GM10248 (cell line): Measurements from ENCODE around the gene DPP10.

Experiments used
- CTCF ChIA-PET: fragments of 300-600 bp; sonication (Branson Sonifier 250); formaldehyde crosslinking; extraction: SDS; loops from one replicate; lab custom pipeline; 2021; ENCODE audit warnings: antibody characterized with exemption; lab: Yijun Ruan, JAX
- POLR2A ChIA-PET: fragments of 350-650 bp; sonication (Branson Sonifier 250); formaldehyde crosslinking; extraction: SDS; loops from one replicate; lab custom pipeline; 2020; ENCODE audit warnings: antibody characterized with exemption; lab: Yijun Ruan, JAX
- DNase-seq: peaks from one replicate; pipeline ENCODE4 v3.0.0; 2012; ENCODE audit errors: extremely low spot score
- CTCF ChIP-seq: IDR thresholded peaks from 2 replicates; pipeline ENCODE4 v1.5.1; 2012; ENCODE audit warnings: mild to moderate bottlenecking, low read depth; ENCODE audit errors: extremely low read depth, missing control alignments, control extremely low read depth

Gene DPP10

DNA sequence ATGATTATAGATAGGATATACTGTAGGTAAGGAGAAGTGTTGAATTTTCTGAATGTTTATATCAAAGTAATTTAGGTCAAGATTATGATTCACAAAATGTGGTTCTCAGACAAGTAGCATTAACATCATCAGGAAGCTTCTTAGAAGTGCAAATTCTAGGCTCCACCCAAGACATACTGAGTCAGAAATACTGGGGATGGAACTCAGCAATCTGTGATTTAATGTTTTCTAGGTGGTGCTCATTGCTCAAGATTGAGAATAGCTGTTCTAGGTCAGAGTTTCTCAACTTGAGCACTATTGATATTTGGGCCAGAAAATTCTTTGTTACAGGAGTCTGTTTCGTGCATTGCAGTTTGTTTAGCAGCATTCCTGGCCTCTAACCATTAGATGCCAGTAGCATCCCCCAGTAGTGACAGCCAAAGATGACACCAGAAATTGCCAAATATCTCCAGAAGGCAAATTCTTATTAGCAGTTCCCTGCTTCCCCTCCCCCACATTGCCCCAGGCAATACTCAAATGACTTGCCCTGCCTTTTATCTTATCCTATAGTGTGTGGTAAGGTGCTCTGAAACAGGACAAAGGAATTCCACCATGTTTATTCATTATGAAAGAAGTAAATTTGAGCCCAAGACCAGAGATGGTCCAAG, 1001.2 kb downstream of the DPP10 start:
- no peak for DNase-seq
- CTCF ChIA-PET = no interaction called here
- no peak for TF ChIP-seq CTCF
- POLR2A ChIA-PET = no interaction called here

DNA sequence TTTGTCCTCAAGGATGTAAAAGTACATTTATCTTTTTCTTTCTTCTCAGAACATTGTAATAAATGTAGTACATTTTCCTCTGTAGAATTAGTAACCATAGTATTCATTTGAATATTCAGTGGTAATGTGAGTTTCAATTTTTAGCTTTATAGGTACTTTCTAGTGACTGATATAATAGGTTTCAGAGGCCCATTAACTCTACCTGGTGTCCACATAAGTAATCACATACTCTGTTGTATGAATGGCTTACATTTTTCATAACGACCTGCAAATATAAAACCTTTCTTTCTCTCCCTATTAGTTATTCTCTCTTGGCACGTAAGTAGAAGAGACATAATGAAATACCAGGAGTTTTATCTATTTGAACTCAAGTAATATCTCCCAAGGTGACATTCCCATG, 1017.6 kb downstream of the DPP10 start:
- ChIA-PET POLR2A (no interaction called here), CTCF (no interaction called here)
- DNase-seq = no peak
- no peak for TF ChIP-seq CTCF

DNA sequence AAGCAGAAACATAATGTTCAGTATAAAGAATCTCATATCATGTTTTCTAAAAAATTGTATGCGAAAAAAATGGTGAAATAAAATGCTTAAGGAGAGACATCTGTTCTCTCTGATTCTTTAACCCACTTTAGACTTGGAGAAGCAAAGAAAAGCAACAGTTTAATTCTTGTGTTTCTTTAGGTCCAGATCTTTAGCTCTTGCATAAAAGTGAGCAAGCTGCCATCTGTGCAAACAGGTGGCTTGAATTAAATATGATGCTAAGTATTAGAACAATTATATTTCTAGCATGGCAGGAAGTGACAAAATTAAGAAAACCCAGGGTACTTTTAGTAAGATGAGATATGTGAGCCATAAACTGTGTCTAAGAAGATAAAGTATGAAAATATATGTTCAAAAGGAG, 1038.3 kb downstream of the DPP10 start:
- ChIA-PET CTCF (no interaction called here), POLR2A (no interaction called here)
- no peak for TF ChIP-seq CTCF
- no peak for DNase-seq

DNA sequence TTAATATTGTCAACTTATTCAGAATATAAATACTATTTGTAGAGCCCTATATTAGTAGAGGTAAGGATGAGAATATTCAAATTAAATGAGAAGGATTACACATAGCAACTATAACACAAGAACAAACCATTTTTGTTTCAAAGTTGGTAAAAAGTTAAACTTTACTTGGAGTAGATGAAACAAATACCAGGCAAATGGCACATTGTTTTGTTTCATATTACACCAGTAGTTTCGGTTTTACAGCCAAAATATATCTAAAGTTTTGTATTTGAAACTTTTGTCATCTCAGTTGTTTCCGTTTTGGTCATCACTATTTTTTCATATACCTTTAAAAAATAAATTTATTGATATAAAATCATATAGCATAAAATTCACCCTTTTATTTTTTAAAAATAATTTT, 1039.4 kb downstream of the DPP10 start:
- ChIA-PET CTCF (no interaction called here), POLR2A (no interaction called here)
- no peak for TF ChIP-seq CTCF
- DNase-seq = no peak

- POLR2A ChIA-PET = no interaction called here
- CTCF ChIA-PET = no interaction called here
- no peak for TF ChIP-seq CTCF
These were observed 1041.2 kb downstream of the DPP10 start for GRCh38 chr2:115483666-115484065.

GRCh38 chr2:115484486-115484885, 1042.0 kb downstream of the DPP10 start:
- no peak for TF ChIP-seq CTCF
- no peak for DNase-seq
- ChIA-PET POLR2A (no interaction called here), CTCF (no interaction called here)

More at GRCh38 chr2:115483666-115484065, 1041.2 kb downstream of the DPP10 start:
- DNase-seq = no peak
